HG02623 (cell line): ENCODE measurements around the gene GALR1.
"Not testable (repeated sequence)": the region's sequence is repeated elsewhere in the genome, so short reads cannot be mapped to it uniquely, and the experiment has no call there.

Experiments
- ATAC-seq: cut with Tn5 transposase; IDR thresholded peaks from one replicate; pipeline ENCODE4 v1.9.1; 2021; ENCODE audit warnings: moderate library complexity; ENCODE audit not compliant: unreplicated experiment

GALR1 gene

GRCh38 chr18:77249569-77250500 lies at the start of gene GALR1:
GALR1 (plus strand) TSS chr18:77249848; CDS start chr18:77250549, 701 bp downstream.
- ATAC-seq, result no peak

DNA sequence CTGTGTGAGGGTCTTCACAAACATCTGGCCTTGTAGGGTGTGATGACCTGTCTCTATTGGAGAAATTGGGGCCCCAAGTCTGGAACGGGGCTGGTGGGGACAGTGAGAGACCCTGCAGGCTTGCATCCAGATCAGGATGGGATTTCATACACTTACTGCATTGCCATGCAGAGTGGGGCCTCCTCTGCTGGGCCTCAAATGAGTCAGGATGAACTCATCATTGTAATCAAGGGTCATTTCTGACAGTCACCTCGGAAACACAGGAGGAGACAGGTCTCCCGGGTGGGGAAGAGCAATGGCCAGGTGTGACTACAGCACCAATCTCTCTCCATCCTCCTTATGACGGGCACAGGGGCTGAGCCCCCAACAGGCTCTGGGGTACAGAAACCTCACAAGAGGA lies 48.1 kb upstream of the GALR1 start:
- no peak for ATAC-seq

GRCh38 chr18:77202329-77202728 lies 47.3 kb upstream of the GALR1 start:
- ATAC-seq, result no peak

- ATAC-seq, result no peak
These were observed 46.6 kb upstream of the GALR1 start for GRCh38 chr18:77203071-77203470.

DNA sequence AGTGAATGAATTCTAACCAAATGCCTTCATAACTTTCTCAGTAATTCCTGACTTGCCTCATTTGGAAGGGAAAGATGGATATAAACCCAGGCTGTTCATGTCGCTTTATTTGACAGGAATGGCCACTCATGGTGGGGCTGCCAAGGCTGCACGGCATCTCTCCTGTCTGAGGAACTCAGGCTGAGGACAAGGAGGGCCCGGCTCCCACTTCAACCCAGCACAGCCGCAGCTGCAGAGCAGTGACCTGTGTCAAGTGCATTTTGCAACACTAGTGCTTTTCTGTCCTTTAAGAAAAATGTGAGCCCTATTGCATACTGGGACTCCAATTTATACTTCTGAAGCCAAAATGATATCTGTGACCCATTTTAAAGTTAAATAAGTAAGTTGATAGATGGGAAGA lies 45.8 kb upstream of the GALR1 start:
- no peak for ATAC-seq

DNA sequence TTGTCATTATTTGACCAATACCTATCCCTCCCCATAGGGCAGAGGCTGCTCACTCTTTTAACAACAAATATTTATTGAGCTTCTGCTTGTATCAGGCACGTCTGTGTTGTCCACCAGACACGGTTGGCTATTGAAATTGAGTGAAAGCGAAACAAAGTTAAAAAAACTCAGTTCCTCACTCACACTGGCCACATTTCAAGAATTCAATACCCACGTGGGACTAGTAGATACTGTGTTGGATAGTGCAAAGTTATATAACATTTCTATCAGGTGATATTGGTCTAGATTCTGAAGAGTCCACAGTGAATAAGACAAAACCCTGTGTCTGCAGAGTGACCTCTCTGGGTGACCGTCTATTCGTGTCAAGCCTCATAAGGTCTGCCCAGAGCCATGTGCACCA lies 43.9 kb upstream of the GALR1 start:
- ATAC-seq, result no peak

GRCh38 chr18:77206676-77207374 lies 42.8 kb upstream of the GALR1 start:
- no peak for ATAC-seq

GRCh38 chr18:77207540-77207939 lies 42.1 kb upstream of the GALR1 start:
- peak; percentile 47 for ATAC-seq

DNA sequence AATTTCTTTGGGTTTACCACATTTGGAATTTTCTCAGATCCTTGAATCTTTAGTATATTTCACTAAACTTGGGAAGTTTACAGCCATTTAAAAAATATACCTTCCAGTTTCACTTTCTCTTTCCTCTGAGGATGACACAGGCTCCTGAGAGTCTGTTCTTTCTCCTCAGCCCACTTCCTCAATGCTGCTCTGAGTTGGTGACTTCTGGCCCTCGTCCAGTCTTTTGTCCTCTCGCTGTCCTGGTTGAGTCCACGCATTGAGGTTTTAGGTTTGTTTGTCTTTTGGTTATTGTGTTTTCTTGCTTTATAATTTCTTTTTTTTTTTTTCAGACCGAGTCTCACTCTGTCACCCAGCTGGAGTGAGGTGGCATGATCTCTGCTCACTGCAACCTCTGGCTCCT lies 40.7 kb upstream of the GALR1 start:
- peak; percentile 74 for ATAC-seq

- no peak for ATAC-seq
These were observed 40.1 kb upstream of the GALR1 start for GRCh38 chr18:77209587-77209986.

GRCh38 chr18:77210249-77210648 lies 39.4 kb upstream of the GALR1 start:
- no peak for ATAC-seq

DNA sequence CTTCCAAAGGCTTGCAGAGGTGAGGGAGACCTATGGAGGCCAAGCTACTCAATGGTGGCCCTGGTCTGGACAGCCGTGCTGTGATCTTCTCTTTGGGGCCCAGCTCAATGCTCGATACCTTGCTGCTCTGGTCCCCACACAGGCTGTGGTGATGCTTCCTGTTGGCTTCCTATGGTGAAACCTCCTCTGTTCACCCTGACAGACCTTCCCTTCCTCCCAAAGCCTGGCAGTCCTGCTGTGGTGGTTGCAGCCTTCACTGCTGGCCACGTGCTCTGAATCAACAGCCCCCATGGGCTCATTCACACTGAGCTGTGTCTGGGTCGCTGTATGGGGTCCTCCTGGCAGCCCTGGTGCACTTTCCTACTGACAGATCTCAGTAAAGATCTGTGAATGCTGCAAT lies 31.0 kb upstream of the GALR1 start:
- ATAC-seq, result no peak

GRCh38 chr18:77220726-77221125 lies 28.9 kb upstream of the GALR1 start:
- ATAC-seq, result no peak

GRCh38 chr18:77222464-77222863 lies 27.2 kb upstream of the GALR1 start:
- ATAC-seq, result no peak

GRCh38 chr18:77223221-77223639 lies 26.4 kb upstream of the GALR1 start:
- no peak for ATAC-seq

DNA sequence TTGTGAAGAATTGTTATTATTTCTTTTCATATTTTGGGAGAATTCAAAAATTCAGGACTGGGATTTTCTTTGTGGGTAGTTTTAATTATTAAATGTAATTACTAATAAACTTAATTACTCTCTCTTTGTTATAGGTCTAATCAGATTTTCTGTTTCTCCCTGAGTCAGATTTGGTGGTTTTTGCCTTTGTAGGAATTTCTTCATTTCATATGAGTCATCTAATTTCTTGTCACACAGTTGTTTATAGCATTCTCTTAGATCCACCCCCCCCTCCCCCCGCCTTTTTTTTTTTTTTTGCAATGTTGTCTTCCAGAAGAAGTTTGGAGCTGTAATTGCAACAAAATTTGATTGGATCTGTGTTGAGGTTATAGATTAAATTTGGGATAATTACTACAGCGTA lies 26.0 kb upstream of the GALR1 start:
- ATAC-seq, result no peak

DNA sequence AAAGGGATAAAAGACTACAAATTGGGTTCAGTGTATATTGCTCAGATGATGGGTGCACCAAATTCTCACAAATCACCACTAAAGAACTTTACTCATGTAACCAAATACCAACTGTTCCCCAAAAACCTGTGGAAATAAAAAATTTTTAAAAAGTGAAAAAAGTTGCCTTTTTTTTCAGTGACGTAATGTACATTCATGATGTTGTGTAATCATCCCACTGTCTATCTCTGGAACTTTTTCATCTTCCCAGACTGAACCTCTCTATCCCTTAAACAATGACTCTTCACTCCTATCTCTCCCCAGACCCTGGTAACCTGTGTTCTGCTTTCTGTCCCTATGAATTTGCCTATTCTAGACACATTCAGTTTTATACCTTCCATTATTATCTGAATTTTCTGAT lies 19.0 kb upstream of the GALR1 start:
- ATAC-seq, result no peak

- ATAC-seq, result no peak
These were observed 14.9 kb upstream of the GALR1 start for GRCh38 chr18:77234504-77235365.

GRCh38 chr18:77239285-77239684 lies 10.4 kb upstream of the GALR1 start:
- not testable (repeated sequence) for ATAC-seq

DNA sequence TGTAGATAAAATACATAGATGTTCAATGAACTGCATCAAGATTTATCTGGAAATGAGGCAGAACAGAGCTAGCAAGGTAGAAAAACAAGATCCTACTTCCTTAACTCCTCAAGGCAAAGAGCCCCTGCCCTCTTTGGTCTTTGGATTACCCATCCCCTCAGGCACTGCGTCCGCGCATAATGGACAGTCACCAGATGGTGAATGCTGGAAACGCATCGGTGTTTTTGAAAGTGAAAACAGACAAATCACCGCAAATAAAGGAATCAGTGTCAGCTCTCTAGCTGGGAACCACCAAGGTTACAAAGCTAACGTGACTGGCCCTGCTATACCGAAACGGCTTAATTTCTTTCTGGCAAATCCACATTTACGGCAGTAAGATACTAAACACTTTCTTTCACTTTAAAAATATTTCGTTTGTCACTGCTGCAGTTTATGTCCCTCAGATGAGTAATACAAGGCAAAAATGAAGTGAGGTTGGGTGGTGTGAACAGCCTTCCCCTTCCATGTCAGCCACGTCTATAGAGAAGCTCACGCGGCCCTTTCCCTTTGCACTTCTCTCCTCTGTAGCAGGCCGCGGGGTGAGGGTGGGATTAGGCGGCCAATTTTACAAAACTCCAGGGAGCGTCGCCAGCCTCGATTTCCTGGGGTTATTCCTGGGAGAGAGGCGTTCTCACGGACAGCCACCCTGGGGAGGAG lies 627 bp upstream of the GALR1 start:
- no peak for ATAC-seq

DNA sequence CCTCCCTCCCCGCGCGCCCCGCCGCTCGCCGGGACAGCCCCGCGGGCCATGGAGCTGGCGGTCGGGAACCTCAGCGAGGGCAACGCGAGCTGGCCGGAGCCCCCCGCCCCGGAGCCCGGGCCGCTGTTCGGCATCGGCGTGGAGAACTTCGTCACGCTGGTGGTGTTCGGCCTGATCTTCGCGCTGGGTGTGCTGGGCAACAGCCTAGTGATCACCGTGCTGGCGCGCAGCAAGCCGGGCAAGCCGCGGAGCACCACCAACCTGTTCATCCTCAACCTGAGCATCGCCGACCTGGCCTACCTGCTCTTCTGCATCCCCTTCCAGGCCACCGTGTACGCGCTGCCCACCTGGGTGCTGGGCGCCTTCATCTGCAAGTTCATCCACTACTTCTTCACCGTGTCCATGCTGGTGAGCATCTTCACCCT lies 865 bp downstream of the GALR1 start:
- no peak for ATAC-seq
